SK-N-MC (cell line): ENCODE measurements around the gene ERC2.

Experiments used
- DNase-seq: peaks from one replicate; pipeline ENCODE4 v3.0.0-alpha.2; 2011; ENCODE audit warnings: low read depth, low spot score
- H3K27ac ChIP-seq: fragments of 200-600 bp; sonication (generic); 2 replicates; pipeline ENCODE4 v1.5.1; 2016; ENCODE audit warnings: mixed run types
- H3K36me3 ChIP-seq: fragments of 200-600 bp; sonication (generic); 2 replicates; pipeline ENCODE4 v1.6.1; 2017; ENCODE audit warnings: antibody characterized with exemption, low read length, mixed read lengths; ENCODE audit not compliant: insufficient read depth
- H3K4me3 ChIP-seq: fragments of 200-600 bp; sonication (generic); 2 replicates; pipeline ENCODE4 v1.5.1; 2016
- H3K9ac ChIP-seq: fragments of 200-600 bp; sonication (generic); 2 replicates; pipeline ENCODE4 v1.8.0; 2017; ENCODE audit warnings: mixed run types, mixed read lengths; ENCODE audit not compliant: insufficient read length
- H3K9me3 ChIP-seq: fragments of 200-600 bp; sonication (generic); 2 replicates; pipeline ENCODE4 v1.6.1; 2017; ENCODE audit warnings: low read depth, mild to moderate bottlenecking, antibody characterized with exemption, low read length, moderate library complexity, mixed read lengths
- EZH2 ChIP-seq: fragments of 200-600 bp; sonication (generic); IDR thresholded peaks from one replicate; pipeline ENCODE4 v1.6.1; 2017; ENCODE audit warnings: antibody characterized with exemption
- FOXP2 ChIP-seq: optimal IDR thresholded peaks from 2 replicates; pipeline ENCODE3; 2011; ENCODE audit warnings: mild to moderate bottlenecking, moderate library complexity; ENCODE audit not compliant: insufficient read depth; ENCODE audit errors: extremely low read length, control extremely low read depth
- POLR2AphosphoS5 ChIP-seq: IDR thresholded peaks from 2 replicates; pipeline ENCODE4 v1.6.1; 2012; ENCODE audit warnings: mild to moderate bottlenecking, low read depth, low read length, borderline replicate concordance

ERC2 gene

DNA sequence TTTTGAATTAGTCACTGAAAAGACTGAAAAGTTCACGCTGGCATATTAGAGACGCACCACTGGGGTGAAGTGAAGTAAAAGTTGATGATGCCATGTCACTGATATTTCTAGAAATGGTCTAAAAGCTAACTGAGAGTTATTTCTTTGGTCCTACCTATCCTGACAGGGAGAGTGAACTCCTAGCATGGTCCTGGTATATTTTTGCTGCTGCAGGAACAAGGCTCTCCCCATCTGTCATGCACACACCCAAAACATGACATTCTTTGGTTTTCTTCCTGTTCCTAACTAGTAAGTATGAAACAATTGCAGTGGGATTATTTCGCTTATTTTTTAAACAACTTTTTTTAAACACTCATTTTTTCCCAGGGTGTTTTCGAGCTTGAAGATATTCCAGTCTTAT, 466.7 kb downstream of the ERC2 start:
- Histone ChIP-seq H3K36me3 (no peaks in the 10 kb centered on the region), H3K9ac (no peak overlapping the region), H3K9me3 (no peaks in the 10 kb centered on the region), H3K4me3 (no peak overlapping the region), H3K27ac (no peak overlapping the region)
- TF ChIP-seq FOXP2: no peak
- no peak for TF ChIP-seq EZH2
- TF ChIP-seq POLR2AphosphoS5: no peak
- no peak for DNase-seq

DNA sequence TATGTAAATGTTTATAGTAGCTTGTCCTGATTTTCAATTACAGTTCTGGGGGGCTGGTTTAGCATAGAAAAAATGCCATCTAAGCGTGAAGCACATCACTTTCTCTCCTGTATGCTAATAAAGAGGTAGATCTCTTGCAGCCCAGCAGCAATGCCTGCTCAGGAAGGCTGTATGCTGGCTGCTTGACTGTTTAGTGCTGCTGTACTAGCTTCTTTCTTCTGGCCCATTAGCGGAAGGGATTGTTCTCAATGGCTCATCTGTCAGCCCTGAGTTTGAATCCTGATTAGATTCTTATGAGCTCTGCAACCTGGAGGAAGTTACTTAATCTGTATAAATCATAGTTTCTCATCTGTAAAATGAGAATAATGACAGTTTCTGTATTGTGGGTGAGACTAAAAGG, 478.9 kb downstream of the ERC2 start:
- Histone ChIP-seq H3K36me3 (no peaks in the 10 kb centered on the region), H3K4me3 (no peak overlapping the region), H3K9me3 (no peaks in the 10 kb centered on the region), H3K9ac (no peak overlapping the region), H3K27ac (no peak overlapping the region)
- no peak for DNase-seq
- TF ChIP-seq POLR2AphosphoS5 (no peak), EZH2 (no peak), FOXP2 (no peak)

- Histone ChIP-seq H3K9ac (no peak overlapping the region), H3K27ac (no peak overlapping the region), H3K4me3 (no peak overlapping the region), H3K9me3 (no peaks in the 10 kb centered on the region), H3K36me3 (no peaks in the 10 kb centered on the region)
- TF ChIP-seq FOXP2: no peak
- no peak for DNase-seq
Observed at GRCh38 chr3:55988905-55989304, 479.4 kb downstream of the ERC2 start.

DNA sequence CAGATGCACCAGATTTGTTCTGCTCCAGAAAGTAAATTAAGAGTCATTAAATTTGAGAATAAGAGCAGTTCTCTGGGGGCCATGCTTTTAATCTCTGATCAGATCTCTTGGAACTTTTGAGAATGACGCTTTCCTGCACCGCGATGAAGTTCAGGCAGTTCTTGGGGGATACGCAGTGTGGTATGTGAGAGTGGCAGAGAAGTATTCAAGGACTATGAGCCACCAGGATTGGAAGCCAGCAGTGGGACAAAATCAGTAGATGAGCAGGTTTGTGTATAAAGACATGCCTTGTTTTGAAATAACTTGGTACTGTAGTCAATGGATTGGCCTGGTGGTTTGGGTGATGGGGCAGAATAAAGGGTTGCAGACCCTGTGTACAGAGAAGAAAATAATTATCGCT, 483.6 kb downstream of the ERC2 start:
- H3K9me3 ChIP-seq: no peaks in the 10 kb centered on the region
- TF ChIP-seq EZH2 (no peak), POLR2AphosphoS5 (no peak), FOXP2 (no peak)
- no peak overlapping the region for H3K27ac ChIP-seq
- no peaks in the 10 kb centered on the region for H3K36me3 ChIP-seq
- no peak for DNase-seq
- no peak overlapping the region for H3K4me3 ChIP-seq
- no peak overlapping the region for H3K9ac ChIP-seq

DNA sequence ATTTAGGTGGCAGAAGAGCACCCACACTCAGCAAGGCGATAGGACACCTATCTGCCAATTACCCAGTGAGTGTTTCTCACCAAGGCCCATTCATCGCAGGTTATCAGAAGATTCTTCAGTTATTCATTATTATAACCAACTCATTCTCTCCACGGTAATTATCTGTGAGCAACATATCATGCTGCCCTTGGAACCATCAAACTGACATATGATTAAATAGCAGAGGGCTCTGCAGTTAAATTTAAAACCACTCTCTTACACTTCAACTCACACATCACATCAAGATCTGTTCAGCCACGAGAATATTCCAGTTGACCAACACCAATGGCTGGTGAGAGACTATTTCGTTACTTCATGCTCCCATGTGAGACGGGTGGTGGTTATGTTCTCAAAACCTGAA, 489.3 kb downstream of the ERC2 start:
- TF ChIP-seq EZH2: no peak
- no peak for TF ChIP-seq FOXP2
- no peak for TF ChIP-seq POLR2AphosphoS5
- DNase-seq: no peak

GRCh38 chr3:55974421-55975165, 493.7 kb downstream of the ERC2 start:
- no peak overlapping the region for H3K9ac ChIP-seq
- no peak for DNase-seq
- no peaks in the 10 kb centered on the region for H3K9me3 ChIP-seq
- no peak overlapping the region for H3K4me3 ChIP-seq
- H3K36me3 ChIP-seq: no peaks in the 10 kb centered on the region
- H3K27ac ChIP-seq: no peak overlapping the region
- TF ChIP-seq FOXP2: no peak
- no peak for TF ChIP-seq POLR2AphosphoS5
- no peak for TF ChIP-seq EZH2

More for the DNA sequence above, 489.3 kb downstream of the ERC2 start:
- H3K9me3 ChIP-seq: no peaks in the 10 kb centered on the region
- no peak overlapping the region for H3K27ac ChIP-seq
- no peak overlapping the region for H3K9ac ChIP-seq
- no peak overlapping the region for H3K4me3 ChIP-seq
- H3K36me3 ChIP-seq: no peaks in the 10 kb centered on the region

GRCh38 chr3:55969634-55970033, 498.6 kb downstream of the ERC2 start:
- no peak for DNase-seq
- Histone ChIP-seq H3K27ac (no peak overlapping the region), H3K4me3 (no peak overlapping the region), H3K9me3 (no peaks in the 10 kb centered on the region), H3K36me3 (no peaks in the 10 kb centered on the region), H3K9ac (no peak overlapping the region)
- TF ChIP-seq FOXP2 (no peak), EZH2 (no peak), POLR2AphosphoS5 (no peak; the same call in 1 of the 2 replicates)

- Histone ChIP-seq H3K9me3 (no peaks in the 10 kb centered on the region), H3K9ac (no peak overlapping the region), H3K27ac (no peak overlapping the region), H3K36me3 (no peaks in the 10 kb centered on the region), H3K4me3 (no peak overlapping the region)
- no peak for DNase-seq
- TF ChIP-seq POLR2AphosphoS5 (no peak), FOXP2 (no peak), EZH2 (no peak)
Observed at GRCh38 chr3:55968331-55968730, 499.9 kb downstream of the ERC2 start.

DNA sequence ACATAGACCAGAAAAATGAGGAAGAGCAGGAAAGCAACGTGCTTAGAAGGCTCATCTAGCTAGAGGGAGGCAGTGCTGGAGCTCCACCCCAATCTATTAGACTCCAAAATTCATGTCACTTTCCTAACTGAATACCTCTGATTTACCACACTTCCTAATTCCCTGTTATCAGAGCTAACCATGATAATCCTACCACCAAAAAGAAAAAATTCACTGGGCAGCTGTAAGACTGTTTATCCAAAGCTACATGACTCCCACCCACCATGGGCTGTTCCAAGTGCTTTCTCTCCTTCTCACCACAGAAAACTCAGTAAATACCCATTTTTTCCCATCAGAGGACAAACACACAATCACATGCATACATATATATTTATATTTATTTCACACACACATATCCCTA, 501.7 kb downstream of the ERC2 start:
- Histone ChIP-seq H3K9me3 (no peaks in the 10 kb centered on the region), H3K36me3 (no peaks in the 10 kb centered on the region), H3K27ac (no peak overlapping the region), H3K9ac (no peak overlapping the region), H3K4me3 (no peak overlapping the region)
- TF ChIP-seq EZH2 (no peak), FOXP2 (no peak), POLR2AphosphoS5 (no peak)
- DNase-seq: no peak
